ENCODE data around the gene BNIPL. TPM values are rescaled to one million over a fixed set of nuclear protein-coding genes. Genes with fewer than 3 reads are reported as not detected.
A peak's percentile ranks its signal among the peaks of the same experiment; 100 is the strongest.

Gene BNIPL
- total RNA-seq, 4 donors from 2014 or later, result 0.63 to 0.74 (median 0.69) TPM; not detected in 1

DNA sequence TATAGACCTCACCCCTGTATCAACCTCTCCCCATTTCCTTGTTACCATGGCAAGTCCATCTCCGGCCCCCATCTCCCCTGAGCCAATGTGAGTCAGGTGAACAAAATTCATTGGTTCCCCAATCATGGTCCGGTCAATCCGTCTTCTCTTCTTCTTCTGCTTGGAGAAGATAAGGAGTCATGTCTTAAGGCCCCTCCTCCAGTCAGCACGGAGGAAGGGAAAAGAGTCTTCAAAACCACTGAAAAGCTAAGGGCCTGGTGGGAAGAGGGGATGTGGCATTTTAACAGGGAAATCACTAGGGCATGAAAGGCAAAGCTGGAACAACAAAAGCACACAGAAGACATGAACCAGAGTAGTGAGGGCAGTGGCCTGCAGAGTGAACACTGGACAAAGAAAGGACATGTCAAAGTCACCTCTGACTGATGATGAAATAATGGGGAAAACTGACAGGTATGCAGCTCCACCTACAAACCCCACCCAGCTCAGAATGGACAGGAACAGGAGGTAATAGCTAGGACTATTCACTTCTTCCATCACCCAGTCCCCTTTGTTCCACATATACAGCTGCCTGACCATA is 18.7 kb downstream of the BNIPL start:
- DNase-seq (ENCODE audit: low spot score) (no peak), ATAC-seq (ENCODE audit: low FRiP score) (no peak)
- TF ChIP-seq, protein P1, sequence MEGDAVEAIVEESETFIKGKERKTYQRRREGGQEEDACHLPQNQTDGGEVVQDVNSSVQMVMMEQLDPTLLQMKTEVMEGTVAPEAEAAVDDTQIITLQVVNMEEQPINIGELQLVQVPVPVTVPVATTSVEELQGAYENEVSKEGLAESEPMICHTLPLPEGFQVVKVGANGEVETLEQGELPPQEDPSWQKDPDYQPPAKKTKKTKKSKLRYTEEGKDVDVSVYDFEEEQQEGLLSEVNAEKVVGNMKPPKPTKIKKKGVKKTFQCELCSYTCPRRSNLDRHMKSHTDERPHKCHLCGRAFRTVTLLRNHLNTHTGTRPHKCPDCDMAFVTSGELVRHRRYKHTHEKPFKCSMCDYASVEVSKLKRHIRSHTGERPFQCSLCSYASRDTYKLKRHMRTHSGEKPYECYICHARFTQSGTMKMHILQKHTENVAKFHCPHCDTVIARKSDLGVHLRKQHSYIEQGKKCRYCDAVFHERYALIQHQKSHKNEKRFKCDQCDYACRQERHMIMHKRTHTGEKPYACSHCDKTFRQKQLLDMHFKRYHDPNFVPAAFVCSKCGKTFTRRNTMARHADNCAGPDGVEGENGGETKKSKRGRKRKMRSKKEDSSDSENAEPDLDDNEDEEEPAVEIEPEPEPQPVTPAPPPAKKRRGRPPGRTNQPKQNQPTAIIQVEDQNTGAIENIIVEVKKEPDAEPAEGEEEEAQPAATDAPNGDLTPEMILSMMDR (IDR thresholded peaks at IDR 0.05), result no peak

DNA sequence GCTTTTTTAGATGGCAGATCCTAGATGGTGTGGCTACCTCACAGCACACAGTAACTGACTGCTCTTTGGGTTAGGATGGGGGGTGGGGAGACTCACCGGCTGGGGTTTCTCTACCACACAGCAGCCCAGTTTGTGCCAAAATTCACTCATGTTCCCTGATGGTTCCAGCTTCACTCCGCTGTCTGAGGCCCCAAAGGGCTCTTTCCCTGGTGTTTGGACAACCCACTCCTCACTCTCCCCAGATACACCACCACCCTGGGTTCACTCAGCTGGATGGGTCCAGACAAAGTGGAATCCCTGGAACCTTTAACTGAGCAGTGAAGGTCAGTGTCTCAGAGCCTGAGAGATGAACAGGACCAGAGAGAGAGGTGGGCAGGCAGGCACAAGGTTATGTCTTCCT is 19.2 kb downstream of the BNIPL start:
- ATAC-seq (ENCODE audit: low FRiP score) (no peak), DNase-seq (ENCODE audit: low spot score) (no peak)
- TF ChIP-seq, protein P1 (IDR thresholded peaks at IDR 0.05), result no peak

DNA sequence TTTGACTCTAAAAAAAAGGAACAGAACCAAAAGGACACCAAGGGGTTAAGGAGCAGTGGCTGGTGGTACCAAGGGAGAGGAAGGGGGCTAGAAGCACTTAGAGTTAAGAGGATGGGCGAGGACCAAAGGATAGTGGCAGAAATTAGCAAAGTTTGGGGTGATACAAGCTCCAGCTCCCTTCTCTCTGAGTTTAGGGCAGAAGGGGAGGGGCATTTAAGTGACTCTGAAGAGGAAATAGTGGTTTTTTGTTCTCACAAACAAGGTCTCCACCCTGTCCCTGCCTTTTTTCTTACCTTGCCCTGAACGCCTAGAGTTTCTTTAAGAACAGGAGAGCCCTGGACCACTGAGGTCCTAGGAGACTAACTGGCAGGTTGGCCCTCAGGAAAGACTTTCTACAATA is 19.8 kb downstream of the BNIPL start:
- ATAC-seq (ENCODE audit: low FRiP score) (no peak), DNase-seq (ENCODE audit: low spot score) (no peak)
- TF ChIP-seq, protein P1 (IDR thresholded peaks at IDR 0.05), result no peak

DNA sequence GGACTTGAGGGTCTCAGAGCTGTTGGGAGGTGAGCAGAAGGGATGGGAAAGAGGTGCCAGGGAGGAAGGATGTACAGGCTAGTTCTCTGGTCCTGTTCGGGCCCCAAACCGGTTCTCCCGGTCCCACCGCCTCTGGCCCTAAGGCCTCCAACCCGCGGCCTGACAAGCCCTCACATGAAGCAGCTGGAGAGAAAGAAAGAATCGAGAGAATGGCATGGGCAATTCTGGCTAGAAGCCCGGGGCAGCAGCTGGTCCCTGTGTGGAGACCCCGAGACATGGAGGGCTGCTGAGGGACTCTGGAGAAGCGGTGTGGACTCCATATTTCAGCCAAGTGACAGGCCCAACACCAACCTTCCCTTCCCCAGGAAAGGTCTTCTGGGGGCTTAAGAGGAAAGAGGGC is 22.3 kb downstream of the BNIPL start:
- TF ChIP-seq, protein P1 (IDR thresholded peaks at IDR 0.05), result no peak
- ATAC-seq (ENCODE audit: low FRiP score) (no peak), DNase-seq (ENCODE audit: low spot score) (no peak)

DNA sequence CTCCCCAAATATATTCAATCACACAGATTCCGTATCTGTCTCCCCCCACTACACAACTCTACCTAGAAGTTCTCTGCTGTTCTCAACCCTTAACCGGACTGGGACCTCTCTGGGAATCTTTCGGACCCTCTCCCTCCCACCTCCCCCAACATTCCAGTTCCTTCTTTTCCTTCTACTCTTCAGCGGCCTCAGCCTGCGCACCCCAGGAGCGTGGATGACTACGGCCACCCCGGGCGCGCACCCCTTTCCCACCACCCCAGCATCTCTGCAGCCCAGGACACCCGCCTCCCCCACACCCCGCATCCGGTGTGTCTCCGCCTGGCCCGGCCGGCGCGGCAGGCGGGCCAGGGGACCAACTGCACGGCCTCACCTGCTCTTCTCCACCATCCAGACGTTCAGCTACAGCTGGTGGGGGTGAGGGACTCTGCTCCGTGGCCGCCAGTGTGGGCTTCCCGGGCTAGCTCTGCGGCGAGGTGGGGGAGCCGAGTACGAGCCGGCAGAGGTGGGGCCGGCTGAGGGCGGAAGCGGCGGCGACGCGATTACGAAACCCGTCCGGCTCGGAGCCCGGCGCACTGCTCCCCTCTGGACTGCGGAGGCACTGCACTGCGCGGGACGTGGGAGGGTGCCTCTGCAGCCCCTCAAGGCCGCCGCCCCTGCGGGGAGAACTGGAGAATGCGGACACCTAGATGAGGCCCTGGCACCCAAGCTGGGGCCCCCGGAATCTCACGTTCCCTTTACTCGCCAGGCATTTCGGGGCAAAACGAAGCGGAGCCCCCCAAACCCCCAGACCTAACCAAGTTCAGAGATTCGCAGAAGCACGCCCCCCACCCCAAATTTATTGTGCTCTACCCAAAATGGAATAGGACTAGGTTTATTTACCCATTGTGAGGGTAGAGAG is 23.0 kb downstream of the BNIPL start, which contains the start of gene CDC42SE1:
TSS of gene CDC42SE1 (minus strand) at position 514 of the 898 bp plus-strand sequence. CDS start 3,892 bp downstream, outside the sequence.
- TF ChIP-seq, protein P1 (IDR thresholded peaks at IDR 0.05), result peak in 2 of 3 donors; percentile 15 to 55
- ATAC-seq (ENCODE audit: low FRiP score) (peak; percentile 73), DNase-seq (ENCODE audit: low spot score) (no peak)

DNA sequence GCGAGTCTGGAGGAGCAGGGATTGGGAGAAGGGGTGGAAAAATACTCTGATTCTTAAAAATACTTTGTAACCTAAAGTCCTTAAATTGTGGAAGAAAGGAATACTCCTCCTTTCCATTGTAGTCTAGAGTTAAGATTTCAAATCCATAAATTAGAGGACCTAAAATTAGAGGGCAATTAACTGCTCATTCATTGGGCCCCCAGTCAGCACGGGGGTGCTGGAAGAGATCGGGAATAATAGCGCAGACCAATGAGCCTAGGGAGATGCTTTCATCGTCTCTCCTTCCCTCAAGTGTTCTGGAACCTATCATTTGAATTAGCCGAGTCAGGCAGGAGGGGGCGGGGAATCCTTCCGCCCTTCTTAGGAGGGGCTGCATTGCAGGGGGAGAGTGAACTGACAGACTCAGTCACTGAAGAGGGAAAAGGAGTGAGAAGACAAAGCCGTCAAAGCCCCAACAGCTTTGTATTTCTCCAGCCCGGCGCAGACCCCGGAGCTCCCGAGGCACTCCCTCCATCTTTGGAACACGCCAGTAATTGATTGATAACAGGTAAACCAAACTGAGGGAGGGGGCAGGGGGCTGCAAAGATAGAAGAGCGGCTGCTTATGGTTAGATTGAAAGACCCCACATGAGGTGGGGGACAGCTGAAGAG is 23.7 kb downstream of the BNIPL start, which contains the start of gene MLLT11:
TSS of gene MLLT11 (plus strand) at position 391 of the 650 bp plus-strand sequence. CDS start 6,828 bp downstream, outside the sequence.
- DNase-seq (ENCODE audit: low spot score), result no peak

More for the DNA sequence above, 23.7 kb downstream of the BNIPL start, which contains the start of gene MLLT11:
- TF ChIP-seq, protein P1 (IDR thresholded peaks at IDR 0.05), result no peak
- ATAC-seq (ENCODE audit: low FRiP score), result peak; percentile 40
